Measurements from ENCODE around the gene TOLLIP.

DNA sequence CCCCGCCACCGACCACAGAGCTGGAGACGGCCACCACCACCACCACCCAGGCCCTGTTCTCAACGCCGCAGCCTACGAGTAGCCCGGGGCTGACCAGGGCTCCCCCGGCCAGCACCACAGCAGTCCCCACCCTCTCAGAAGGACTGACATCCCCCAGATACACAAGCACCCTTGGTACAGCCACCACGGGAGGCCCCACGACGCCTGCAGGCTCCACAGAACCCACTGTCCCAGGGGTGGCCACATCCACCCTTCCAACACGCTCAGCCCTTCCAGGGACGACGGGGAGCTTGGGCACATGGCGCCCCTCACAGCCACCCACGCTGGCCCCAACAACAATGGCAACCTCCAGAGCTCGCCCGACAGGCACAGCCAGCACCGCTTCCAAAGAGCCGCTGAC, 67.7 kb downstream of the TOLLIP start:
- TF ChIP-seq FOS (IDR thresholded peaks at IDR 0.05; ENCODE audit: low read depth, low read length) (no peak), CEBPB (IDR thresholded peaks at IDR 0.05; ENCODE audit: low read depth, low read length) (no peak), POLR2A (IDR thresholded peaks at IDR 0.05; ENCODE audit: low read depth, low read length) (no peak)
- TF ChIP-seq, protein P1, sequence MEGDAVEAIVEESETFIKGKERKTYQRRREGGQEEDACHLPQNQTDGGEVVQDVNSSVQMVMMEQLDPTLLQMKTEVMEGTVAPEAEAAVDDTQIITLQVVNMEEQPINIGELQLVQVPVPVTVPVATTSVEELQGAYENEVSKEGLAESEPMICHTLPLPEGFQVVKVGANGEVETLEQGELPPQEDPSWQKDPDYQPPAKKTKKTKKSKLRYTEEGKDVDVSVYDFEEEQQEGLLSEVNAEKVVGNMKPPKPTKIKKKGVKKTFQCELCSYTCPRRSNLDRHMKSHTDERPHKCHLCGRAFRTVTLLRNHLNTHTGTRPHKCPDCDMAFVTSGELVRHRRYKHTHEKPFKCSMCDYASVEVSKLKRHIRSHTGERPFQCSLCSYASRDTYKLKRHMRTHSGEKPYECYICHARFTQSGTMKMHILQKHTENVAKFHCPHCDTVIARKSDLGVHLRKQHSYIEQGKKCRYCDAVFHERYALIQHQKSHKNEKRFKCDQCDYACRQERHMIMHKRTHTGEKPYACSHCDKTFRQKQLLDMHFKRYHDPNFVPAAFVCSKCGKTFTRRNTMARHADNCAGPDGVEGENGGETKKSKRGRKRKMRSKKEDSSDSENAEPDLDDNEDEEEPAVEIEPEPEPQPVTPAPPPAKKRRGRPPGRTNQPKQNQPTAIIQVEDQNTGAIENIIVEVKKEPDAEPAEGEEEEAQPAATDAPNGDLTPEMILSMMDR (conservative IDR thresholded peaks at IDR 0.05; ENCODE audit: low read depth, low read length): no peak

Measured in IMR-90 (cell line).